AG20443 (cell line): ENCODE measurements around the gene FAM81A.
A peak's percentile ranks its signal among the peaks of the same experiment; 100 is the strongest.
"Not testable (repeated sequence)": the region's sequence is repeated elsewhere in the genome, so short reads cannot be mapped to it uniquely, and the experiment has no call there.

Experiments used
- DNase-seq: peaks from one replicate; pipeline ENCODE4 v3.0.0; 2012; ENCODE audit warnings: low spot score, mixed read lengths

The FAM81A gene

DNA sequence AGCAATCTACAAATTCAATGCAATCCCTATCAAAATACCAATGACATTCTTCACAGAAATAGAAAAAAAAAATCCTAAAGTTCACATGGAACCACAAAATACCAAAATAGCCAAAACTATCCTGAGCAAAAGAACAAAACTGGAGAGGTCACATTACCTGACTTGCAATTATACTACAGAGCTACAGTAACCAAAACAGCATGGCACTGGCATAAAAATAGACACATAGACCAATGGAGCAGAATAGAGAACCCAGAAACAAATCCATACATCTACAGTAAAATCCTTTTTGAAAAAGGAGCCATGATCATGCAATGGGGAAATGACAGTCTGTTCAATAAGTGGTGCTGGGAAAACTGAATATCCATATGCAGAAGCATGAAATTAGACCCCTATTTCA lies 51.5 kb downstream of the FAM81A start:
- DNase-seq, result not testable (repeated sequence)

DNA sequence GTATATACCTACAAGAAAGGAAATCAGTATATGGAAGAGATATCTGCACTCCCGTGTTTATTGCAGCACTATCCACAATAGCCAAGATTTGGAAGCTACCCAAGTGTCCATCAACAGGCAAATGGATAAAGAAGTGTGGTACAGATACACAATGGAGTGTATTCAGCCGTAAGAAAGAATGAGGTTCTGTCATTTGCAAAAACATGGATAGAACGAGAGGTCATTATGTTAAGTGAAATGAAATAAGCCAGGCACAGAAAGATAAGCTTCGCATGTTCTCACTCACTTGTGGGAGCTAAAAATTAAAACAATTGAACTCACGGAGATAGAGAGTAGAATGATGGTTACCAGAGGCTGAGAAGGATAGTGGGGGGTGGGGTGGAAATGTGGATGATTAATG lies 53.1 kb downstream of the FAM81A start:
- DNase-seq, result no peak

DNA sequence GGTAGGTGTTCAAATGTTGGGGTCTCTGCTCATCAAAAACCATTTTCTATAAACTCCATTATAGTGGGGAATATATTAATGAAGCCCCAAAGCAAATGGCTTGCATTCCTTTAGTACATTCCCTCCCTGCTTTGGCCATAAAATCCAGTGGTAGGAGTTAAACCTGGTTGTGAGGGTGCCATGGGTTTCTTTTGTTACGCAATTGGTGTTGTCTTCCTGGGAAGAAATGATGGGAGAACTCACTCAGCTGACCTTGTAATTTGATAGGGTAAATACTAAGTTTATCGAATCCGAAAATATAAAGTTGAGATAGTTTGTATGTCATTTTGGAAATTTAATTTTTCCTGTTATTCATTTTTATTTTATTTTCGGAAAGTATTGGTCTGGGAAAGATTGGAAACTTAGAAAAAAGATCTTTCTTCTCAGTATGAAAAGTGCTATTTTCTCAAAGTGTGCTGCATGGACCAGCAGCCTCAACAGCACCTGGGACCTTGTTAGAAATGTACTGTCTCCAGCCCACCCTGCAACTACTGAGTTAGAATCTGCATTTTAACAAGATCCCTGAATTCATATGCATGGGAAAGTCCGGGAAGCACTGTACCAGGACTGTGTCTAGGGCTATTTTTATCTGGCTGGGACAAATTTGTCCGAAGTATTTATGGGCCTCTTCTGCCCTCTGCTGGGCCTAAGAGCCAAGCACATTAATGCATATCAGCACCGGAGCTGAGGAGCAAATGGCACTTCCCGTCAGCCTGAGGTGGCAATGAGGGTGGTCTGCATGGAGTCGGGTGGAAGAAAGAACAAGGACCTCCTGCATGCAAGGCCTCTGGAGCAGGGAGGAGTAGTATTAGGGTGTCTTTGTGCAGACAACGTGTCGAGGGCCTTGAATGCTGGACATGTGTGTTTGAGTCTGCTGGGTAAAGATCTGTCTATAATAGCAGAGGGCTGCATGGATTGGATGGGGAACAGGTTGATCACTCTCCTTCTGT lies 54.7 kb downstream of the FAM81A start:
- DNase-seq, result peak; percentile 78

DNA sequence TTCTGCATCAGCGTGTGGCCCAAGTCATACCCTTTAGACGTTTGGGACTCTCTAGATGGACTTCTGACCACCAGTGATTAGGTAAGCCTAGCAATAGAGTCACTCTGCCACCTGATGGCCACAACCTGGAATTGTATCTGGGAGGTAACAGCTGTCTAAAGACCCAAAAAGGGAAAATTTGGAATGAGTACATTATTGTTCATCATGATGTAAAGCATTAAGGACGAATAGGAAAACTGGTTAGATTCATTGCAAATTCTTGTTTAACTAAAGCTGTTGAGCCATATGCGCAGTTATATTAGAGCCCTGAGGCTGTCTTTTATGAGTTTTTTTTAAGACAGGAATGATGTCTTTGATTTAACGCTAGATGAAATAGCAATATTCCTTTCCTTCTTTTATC lies 63.6 kb downstream of the FAM81A start:
- peak; percentile 56 for DNase-seq

DNA sequence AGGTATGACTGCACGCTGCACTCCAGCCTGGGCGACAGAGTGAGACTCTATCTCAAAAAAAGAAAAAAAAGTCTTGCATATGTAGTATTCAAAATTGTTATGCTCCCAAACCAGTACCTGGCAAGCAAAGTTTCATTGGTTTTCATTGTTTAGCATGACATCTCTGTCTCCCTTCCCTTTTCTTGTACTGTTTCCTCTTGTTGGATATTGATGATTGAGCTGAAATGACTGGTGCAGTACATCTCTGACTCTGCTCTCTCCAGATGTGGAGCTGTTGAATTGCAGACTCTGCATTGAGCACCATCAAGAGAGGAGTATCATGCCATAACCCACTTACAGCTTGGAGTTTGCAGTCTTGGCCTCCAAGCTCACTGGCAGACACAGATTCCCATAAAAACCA lies 77.2 kb downstream of the FAM81A start:
- no peak for DNase-seq

DNA sequence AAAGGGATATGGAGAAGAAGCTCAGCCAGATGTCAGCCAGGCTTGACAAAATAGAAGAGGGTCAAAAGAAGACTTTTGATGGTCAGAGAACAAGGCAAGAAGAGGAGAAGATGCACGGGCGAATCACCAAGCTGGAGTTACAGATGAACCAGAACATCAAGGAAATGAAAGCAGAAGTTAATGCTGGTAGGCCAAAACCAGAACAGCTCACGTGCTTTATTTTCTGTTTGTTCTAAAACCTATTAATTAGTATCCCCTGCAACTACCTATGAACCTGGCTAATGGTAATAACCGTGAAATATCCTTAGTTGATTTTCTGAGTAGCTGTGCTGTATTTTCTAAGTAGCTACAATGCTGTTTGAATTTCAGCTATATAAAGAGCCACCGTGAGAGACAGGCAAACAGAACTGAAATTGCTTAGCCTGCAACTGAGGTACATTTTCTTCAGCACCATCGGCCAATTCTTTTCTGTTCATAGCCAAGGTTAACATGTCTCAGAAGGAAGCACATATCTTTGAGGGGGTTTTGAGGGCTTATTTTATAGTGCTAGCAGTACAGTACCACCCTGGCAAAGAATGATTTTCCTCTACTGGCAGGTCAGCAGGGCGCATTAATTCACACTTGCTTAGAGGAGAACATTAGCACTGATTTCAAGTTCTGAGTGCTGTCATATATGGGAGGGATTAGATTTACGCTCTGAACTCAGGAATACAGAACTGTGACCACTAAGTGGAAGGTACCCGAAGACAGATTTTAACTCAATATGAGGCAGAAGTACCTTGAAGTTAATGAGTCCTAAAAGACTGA lies 78.9 kb downstream of the FAM81A start:
- no peak for DNase-seq

DNA sequence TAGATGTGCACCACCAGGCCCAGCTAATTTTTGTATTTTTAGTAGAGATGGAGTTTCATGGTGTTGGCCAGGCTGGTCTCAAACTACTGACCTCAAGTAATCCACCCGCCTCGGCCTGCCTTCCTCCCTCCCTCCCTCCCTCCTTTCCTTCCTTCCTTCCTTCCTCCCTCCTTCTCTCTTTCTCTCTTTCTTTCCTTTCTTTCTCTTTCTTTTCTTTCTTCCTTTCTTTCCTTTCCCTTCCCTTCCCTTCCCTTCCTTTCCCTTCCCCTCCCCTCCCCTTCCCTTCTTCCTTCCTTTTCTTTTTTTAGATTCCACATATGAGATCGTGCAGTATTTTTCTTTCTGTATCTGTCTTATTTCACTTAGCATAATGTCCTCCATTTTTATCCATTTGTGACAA lies 81.3 kb downstream of the FAM81A start:
- no peak for DNase-seq

DNA sequence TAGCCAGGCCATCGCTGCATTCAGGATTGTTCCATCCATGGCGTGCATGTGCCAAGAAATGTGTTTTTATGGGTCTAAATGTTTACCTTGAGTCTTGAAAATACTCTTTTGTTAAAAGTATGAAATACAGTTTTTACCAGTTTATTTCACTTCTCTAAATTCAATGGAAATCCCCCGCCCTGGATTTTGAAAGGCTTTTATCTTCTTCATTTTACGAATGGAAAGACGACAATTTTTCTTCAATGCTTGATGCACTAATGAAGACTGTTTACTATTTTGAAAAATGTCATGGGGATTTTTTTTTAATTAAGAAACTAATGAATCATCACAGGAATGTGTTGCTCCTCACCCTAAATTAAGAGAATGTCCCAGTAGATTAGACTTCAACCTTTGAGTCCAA lies 83.5 kb downstream of the FAM81A start:
- no peak for DNase-seq

DNA sequence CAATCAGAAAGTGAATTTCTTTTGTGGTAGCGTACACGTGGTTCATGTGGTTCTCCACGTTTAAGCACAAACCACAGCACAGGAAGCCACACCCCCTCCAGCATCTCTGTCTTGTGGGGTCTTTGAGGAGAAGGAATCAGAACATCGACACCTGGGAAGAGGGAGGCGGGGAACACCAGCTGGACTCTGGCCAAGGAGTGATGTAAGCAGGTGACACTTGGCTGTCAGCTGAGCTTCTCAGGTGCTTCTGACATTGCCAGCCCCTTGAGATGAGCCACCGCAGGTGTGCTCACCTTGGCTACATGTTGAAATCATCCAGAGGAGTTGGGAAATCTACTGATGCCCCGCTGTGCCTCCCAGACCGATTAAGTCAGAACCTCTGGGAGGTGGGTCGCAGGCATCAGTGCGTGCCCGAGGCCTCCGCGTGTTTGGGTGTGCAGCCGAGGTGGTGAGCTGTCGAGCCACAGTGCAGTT lies 85.0 kb downstream of the FAM81A start:
- DNase-seq, result no peak

DNA sequence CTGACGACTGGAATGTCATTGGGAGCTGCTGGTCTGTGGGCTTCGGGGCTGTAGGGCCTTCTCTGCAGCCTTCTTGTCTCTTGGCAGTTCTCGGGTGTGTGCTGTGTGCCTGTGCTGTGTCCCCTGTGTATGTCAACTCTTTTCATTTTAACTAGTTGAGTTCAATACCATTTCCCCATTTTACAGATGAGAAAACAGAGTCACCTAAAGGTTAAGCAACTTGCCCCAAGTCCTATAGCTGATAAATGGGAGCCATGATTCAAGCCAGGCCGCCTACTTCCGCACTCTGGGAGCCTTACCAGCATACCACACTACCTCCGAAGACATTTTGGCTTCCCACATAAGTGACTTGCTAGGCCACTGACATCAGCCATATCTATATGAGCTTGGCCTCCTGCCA lies 85.7 kb downstream of the FAM81A start:
- no peak for DNase-seq

DNA sequence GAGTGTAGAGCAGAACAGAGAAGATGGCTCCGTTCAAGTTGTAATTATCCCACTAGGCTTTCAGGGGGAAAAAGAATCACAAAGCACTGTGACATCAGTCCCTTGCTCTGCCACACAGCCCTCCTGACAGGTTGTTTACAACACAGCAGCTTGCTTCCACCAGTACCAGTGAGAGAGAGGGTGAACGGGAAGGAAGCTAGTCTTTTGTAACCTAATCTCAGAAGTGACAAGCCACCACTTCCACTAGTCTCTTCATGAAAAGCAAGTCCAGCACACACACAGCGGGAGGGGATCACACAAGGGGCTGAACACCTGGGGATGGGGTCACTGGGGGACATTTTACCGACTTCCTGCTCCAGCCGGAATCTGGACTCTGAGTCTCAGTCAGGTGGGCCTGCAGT lies 86.3 kb downstream of the FAM81A start:
- DNase-seq, result no peak

DNA sequence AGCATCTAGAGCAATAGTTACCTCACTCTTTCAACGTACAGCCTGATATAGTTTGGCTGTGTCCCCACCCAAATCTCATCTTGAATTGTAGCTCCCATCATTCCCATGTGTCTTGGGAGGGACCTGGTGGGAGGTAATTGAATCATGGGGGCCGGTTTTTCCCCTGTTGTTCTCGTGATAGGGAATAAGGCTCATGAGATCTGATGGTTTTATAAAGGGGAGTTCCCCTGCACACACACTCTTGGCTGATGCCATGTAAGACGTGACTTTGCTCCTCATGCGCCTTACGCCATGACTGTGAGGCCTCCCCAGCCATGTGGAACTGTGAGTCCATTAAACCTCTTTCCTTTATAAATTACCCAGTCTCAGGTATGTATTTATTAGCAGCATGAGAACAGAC lies 88.5 kb downstream of the FAM81A start:
- DNase-seq, result not testable (repeated sequence)

DNA sequence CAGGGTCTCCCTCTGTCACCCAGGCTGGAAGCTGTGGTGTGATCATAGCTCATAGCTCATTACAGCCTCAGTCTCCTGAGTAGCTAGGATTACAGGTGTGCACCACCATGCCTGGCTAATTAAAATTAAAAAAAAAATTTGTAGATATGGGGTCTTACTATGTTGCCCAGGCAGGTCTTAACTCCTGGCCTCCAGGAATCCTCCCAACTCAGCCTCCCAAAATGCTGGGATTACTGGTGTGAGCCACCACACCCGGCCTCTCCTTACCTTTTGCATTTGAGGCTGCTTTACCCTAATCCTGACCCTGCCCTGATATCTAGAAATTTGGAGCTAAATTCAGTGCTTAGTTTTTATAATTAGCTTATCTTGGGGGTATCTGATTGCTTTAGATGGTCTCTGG lies 90.4 kb downstream of the FAM81A start:
- no peak for DNase-seq

DNA sequence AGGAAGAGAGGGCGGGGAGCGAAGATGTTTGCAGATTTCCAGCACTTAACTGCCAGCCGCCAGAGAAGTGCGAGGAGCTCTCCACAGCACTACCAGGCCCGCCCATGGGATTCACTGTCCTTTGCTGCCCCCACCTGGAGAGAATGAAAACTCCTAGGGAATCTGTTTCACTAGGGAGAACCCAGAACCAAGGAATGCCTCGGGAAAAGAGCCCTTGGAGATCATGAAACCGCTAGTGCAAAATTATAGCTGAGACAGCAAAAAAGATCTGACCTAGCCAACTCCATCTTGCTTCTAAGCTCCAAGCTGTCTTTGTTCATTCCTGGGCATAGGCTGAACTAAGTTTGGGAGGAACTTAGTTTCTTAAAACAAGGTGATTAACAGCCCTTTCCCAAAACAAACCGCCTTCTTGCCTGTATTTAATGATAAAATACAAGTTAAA lies 91.0 kb downstream of the FAM81A start:
- peak; percentile 90 for DNase-seq

DNA sequence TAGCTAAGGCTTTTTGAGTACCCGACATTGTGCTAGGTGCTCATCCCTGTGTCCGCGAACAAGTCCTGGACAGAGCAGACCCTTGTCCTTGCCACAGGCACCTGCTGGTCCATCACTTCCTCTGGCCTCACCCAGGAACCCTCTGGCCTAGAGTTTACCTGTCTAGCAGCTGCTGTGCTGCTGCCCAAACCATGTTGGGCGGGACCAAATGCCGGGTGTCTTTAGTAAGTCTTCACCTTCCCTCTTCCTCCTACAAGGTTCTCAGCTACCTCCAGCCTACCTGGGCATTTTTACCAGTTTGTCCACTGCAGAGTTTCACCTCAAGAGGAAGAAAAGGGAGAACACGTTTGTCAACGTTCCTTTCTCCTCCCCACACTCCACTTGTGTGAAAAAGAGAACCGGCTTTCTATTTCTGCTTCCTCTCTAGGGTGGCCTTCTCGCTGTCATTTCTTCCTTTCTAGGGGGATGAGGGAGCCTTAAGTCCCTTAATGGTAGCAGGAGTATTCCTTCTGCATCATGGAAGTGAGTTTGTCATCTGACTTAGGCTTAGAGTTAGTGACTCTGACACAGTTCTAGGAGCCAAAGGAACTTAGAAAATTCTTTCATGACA lies 93.2 kb downstream of the FAM81A start:
- no peak for DNase-seq

DNA sequence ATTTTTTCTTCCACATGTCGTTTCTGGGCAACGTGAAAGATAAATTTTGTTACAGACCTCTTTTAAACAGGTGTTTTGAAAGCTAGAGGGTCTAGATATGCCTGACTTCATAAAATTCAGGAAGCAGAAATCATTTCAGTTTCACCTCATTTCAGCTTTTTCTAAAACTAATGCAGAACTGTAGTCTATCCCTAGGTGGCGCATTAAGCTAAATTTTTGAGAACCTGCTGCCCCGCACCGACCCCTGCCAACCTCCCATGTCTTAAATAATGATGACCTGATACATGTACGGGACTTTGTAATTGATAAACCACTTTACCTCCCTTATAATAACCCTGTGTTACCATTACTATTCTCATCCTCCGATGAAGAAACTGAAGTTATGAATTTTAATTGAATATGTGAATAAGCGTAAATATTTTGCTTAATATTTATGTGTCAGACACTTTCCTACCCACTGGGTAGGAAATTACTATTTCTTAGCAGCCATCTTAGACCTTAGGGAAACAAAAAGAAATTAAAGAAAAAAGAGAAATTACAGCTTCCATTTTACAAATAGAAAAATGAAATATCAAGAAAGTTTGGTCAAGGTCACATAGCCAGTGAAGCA lies 94.9 kb downstream of the FAM81A start:
- DNase-seq, result peak; percentile 44

DNA sequence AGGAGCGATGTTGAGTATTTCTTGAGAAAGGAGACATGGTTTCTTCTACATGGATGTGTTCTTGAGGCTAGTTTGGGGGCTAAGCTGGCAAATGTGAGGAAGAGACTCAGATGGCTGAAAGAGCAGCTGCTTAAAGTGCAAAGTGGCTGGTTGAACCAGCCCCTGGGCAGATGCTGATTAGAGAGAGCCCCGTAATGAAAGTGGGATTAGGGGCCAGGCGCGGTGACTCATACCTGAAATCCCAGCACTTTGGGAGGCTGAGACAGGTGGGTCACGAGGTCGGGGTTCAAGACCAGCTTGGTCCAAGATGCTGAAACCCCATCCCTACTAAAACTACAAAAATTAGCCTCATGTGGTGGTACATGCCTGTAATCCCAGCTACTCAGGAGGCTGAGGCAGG lies 98.6 kb downstream of the FAM81A start:
- DNase-seq, result no peak

DNA sequence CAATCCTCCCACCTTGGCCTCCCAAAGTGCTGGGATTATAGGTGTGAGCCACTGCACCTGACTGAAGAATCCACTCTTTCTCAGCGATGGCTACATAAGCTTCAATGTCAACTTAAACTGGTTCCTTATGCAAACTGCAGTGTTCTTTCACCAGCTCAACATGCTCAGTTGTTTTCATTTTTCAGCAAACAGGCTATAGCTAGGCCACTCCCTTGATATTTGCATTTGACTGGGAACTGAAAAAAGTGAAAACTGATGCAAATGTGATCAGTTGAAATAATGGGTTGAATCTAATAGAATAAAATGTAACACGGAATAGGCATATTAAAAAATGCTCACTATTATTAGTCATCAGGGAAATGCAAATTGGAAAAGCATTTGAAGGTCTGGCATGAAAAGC lies 99.4 kb downstream of the FAM81A start:
- no peak for DNase-seq

DNA sequence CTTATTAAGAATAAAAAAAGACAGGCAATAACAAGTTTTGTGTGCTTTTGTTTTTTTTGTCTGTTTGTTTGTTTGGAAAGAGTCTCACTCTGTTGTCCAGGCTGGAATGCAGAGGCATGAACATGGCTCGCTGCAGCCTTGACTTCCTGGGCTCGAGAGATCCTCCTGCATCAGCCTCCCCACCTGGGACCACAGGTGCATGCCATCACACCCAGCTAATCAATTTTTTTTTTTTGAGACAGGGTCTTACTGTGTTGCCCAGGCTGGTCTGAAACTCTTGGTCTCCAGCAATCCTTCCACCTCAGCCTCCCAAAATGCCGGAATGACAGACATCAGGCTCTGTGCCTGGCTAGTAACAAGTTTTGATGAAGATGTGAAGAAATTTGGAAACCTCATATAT lies 100.5 kb downstream of the FAM81A start:
- DNase-seq, result no peak

DNA sequence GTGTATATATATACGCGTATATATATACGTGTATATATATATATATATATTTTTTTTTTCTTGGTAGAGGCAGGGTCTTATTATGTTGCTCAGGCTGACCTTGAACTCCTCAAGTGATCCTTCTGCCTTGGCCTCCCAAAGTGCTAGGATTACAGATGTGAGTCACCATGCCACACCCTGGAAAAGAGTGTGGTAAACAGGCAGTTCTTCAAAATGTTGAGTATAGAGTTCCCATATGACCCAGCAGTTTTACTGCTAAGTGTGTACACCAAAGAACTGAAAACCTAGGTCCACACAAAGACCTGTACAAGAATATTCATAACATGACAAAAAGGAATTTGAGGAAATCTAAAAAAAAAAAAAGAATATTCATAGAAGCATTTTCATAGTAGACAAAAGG lies 101.8 kb downstream of the FAM81A start:
- no peak for DNase-seq

DNA sequence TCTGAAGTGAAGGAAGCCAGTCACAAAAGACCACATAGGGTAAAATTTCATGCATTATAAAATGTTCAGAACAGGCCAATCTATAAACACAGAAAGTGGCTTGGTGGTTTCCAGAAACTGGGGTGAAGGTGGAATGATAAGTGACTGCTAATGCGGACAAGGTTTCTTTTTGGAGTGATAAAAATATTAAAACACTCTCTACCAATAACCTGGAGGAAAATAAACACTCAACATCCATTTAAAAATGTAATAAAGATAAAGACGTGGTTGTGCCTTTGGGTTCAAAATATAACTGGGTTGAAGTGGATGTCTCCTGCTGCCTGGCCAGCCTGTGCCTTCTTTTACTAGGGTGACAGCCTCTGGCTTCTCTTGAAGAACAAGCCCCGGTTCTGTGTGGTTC lies 102.7 kb downstream of the FAM81A start:
- DNase-seq, result no peak

DNA sequence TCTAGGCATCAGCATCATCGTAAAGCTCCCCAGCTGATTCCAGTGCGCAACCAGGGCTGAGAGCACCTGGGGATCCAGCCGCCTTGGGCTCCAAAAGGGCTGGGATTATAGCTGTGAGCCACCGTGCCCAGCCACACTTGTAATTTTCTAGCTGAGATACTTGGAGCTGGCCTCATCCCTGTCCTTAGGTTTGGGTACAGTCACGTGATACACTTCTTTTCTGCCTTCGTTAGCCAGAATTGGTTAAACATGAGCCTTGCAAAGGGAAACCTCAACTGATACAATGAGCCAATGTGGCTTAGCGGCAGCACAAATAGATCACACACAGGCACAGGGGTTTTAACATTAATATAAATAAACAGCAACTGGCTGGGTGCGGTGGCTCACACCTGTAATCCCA lies 103.8 kb downstream of the FAM81A start:
- DNase-seq, result no peak
